ENCODE results near the gene PAX2. TPM values are rescaled to one million over a fixed set of nuclear protein-coding genes. Genes with fewer than 3 reads are reported as not detected.

Gene PAX2
- total RNA-seq, 1 donor from 2014 or later = 0.34 TPM

- Mint-ChIP-seq H3K4me1 (no peaks in the 10 kb centered on the region), H3K27ac (no peak overlapping the region), H3K27me3 (ENCODE audit: insufficient read depth, low read depth) (peaks cover 31% of the 10 kb centered on the region), H3K4me3 (no peak overlapping the region), H3K36me3 (no peaks in the 10 kb centered on the region), H3K9me3 (no peaks in the 10 kb centered on the region)
- H3K79me2 ChIP-seq (ENCODE audit: low read depth) = no peaks in the 10 kb centered on the region
- no peak overlapping the region for H3K4me2 ChIP-seq
- H3K9me3 ChIP-seq (ENCODE audit: low read depth) = no peaks in the 10 kb centered on the region
- H3K4me1 ChIP-seq = no peaks in the 10 kb centered on the region
- no peaks in the 10 kb centered on the region for H4K20me1 ChIP-seq (ENCODE audit: low read depth)
- no peak for TF ChIP-seq EZH2 (IDR thresholded peaks at IDR 0.05)
- TF ChIP-seq CTCF (IDR thresholded peaks at IDR 0.05) = no peak
- peak; percentile 7 for TF ChIP-seq EZH2phosphoT487 (IDR thresholded peaks at IDR 0.05)
- no peak overlapping the region for H3K4me3 ChIP-seq
- no peaks in the 10 kb centered on the region for H3K36me3 ChIP-seq
- no peak overlapping the region for H2AFZ ChIP-seq (replicated peaks)
- peaks cover 100% of the 10 kb centered on the region for H3K27me3 ChIP-seq
- no peak overlapping the region for H3K27ac ChIP-seq
- no peak for DNase-seq (ENCODE audit: low spot score)
- no peak overlapping the region for H3K9ac ChIP-seq
- no peaks in the 10 kb centered on the region for H3F3A ChIP-seq (ENCODE audit: low read depth)
These were observed 102.1 kb downstream of the PAX2 start for GRCh38 chr10:100847440-100847839.

- no peak for TF ChIP-seq CTCF (IDR thresholded peaks at IDR 0.05)
- no peak for TF ChIP-seq EZH2phosphoT487 (IDR thresholded peaks at IDR 0.05)
- TF ChIP-seq EZH2 (IDR thresholded peaks at IDR 0.05) = no peak
- Mint-ChIP-seq H3K4me3 (no peak overlapping the region), H3K27ac (no peak overlapping the region), H3K9me3 (no peaks in the 10 kb centered on the region), H3K27me3 (ENCODE audit: insufficient read depth, low read depth) (peaks cover 33% of the 10 kb centered on the region), H3K4me1 (no peaks in the 10 kb centered on the region), H3K36me3 (no peaks in the 10 kb centered on the region)
- no peak overlapping the region for H3K4me2 ChIP-seq
- no peak overlapping the region for H3K4me3 ChIP-seq
- H3K9me3 ChIP-seq (ENCODE audit: low read depth) = no peaks in the 10 kb centered on the region
- no peaks in the 10 kb centered on the region for H4K20me1 ChIP-seq (ENCODE audit: low read depth)
- no peak for DNase-seq (ENCODE audit: low spot score)
- no peak overlapping the region for H3K9ac ChIP-seq
- no peaks in the 10 kb centered on the region for H3K79me2 ChIP-seq (ENCODE audit: low read depth)
- no peak overlapping the region for H2AFZ ChIP-seq (replicated peaks)
- peaks cover 100% of the 10 kb centered on the region for H3K27me3 ChIP-seq
- no peaks in the 10 kb centered on the region for H3F3A ChIP-seq (ENCODE audit: low read depth)
- no peaks in the 10 kb centered on the region for H3K4me1 ChIP-seq
- no peak overlapping the region for H3K27ac ChIP-seq
- no peaks in the 10 kb centered on the region for H3K36me3 ChIP-seq
These were observed 103.4 kb downstream of the PAX2 start for GRCh38 chr10:100848770-100849169.

GRCh38 chr10:100858261-100858660, 112.9 kb downstream of the PAX2 start:
- H3K27me3 Mint-ChIP-seq (ENCODE audit: insufficient read depth, low read depth) = peaks cover 28% of the 10 kb centered on the region

More at GRCh38 chr10:100858261-100858660, 112.9 kb downstream of the PAX2 start:
- Histone ChIP-seq H3K4me3 (no peak overlapping the region), H3K27me3 (peaks cover 100% of the 10 kb centered on the region), H3K4me2 (no peak overlapping the region), H3K79me2 (ENCODE audit: low read depth) (no peaks in the 10 kb centered on the region), H3K9me3 (ENCODE audit: low read depth) (no peaks in the 10 kb centered on the region), H2AFZ (replicated peaks) (no peak overlapping the region), H3K27ac (no peak overlapping the region), H3K4me1 (peaks cover 5% of the 10 kb centered on the region), H3K9ac (no peak overlapping the region), H3F3A (ENCODE audit: low read depth) (peaks cover 8% of the 10 kb centered on the region), H4K20me1 (ENCODE audit: low read depth) (no peaks in the 10 kb centered on the region), H3K36me3 (no peaks in the 10 kb centered on the region)
- no peaks in the 10 kb centered on the region for H3K36me3 Mint-ChIP-seq
- no peak overlapping the region for H3K27ac Mint-ChIP-seq
- DNase-seq (ENCODE audit: low spot score) = no peak
- H3K9me3 Mint-ChIP-seq = no peaks in the 10 kb centered on the region
- no peaks in the 10 kb centered on the region for H3K4me1 Mint-ChIP-seq
- no peak overlapping the region for H3K4me3 Mint-ChIP-seq
- TF ChIP-seq CTCF (IDR thresholded peaks at IDR 0.05) (no peak), EZH2phosphoT487 (IDR thresholded peaks at IDR 0.05) (no peak), EZH2 (IDR thresholded peaks at IDR 0.05) (no peak)
